HepG2 (cell line): ENCODE measurements around the gene ACTR1B. TPM values are rescaled to one million over a fixed set of nuclear protein-coding genes. Genes with fewer than 3 reads are reported as not detected.

Source experiments
- ATF7 ChIP-seq, 2 experiments: fragments of 450-650 bp in 1 of 2; sonication (generic) in 1 of 2; formaldehyde crosslinking in 1 of 2; IDR thresholded peaks; 2 replicates each; pipeline versions ENCODE4 v1.4.0 to v1.6.1; 2016 to 2020; ENCODE audit warnings: antibody characterized with exemption in 1 of 2, mild to moderate bottlenecking in 1 of 2, missing genetic modification reagents in 1 of 2
- ETS1 ChIP-seq: sonication (generic); formaldehyde crosslinking; IDR thresholded peaks from 2 replicates; pipeline ENCODE4 v1.4.0; 2020; ENCODE audit warnings: missing genetic modification reagents
- KDM6A ChIP-seq: IDR thresholded peaks from 2 replicates; pipeline ENCODE4 v1.6.1; 2016; ENCODE audit warnings: low read depth
- KIAA2018 ChIP-seq: sonication (generic); formaldehyde crosslinking; IDR thresholded peaks from 2 replicates; pipeline ENCODE4 v1.5.0; 2020; ENCODE audit warnings: mild to moderate bottlenecking, missing genetic modification reagents, borderline replicate concordance
- MIER2 ChIP-seq: IDR thresholded peaks from 2 replicates; pipeline ENCODE4 v1.6.1; 2016; ENCODE audit warnings: missing biosample characterization, missing genetic modification reagents
- SALL1 ChIP-seq: sonication (generic); formaldehyde crosslinking; IDR thresholded peaks from 2 replicates; pipeline ENCODE4 v1.8.0; 2022; ENCODE audit warnings: mild to moderate bottlenecking, missing genetic modification reagents
- ZNF547 ChIP-seq: sonication (generic); formaldehyde crosslinking; IDR thresholded peaks from 2 replicates; pipeline ENCODE4 v1.5.1; 2020; ENCODE audit warnings: mild to moderate bottlenecking, missing genetic modification reagents
- polyA plus RNA-seq, 8 experiments: library from polyadenylated mRNA; depleted of rRNA in 3 of 8; stranded (reverse) in 7 of 8; unstranded in 1 of 8; fragments of >200 nt; fragmentation: Illumina TruSeq in 4 of 8; extraction: Trizol in 4 of 8; gene quantifications; 2 replicates each; pipeline versions ENCODE4 v1.2.1 to v1.2.3, GENCODE V29; 2011 to 2016; ENCODE audit warnings: low read depth in 4 of 8, missing spikeins in 1 of 8, mixed read lengths in 1 of 8; ENCODE audit not compliant: insufficient read depth in 1 of 8
- total RNA-seq, 5 experiments: library from RNA; depleted of rRNA; stranded (reverse); fragments of >200 nt; fragmentation: Illumina TruSeq; extraction: Trizol; gene quantifications; 2 replicates each; pipeline ENCODE4 v1.2.3, GENCODE V29; 2016; ENCODE audit warnings: low read depth in 1 of 5

ACTR1B gene
- total and polyA plus RNA-seq, 2 of the 13 experiments (the other 11 are each of a cell fraction or from before 2014, with no cell fraction given) = 61.7 to 76.7 TPM

- no peak for TF ChIP-seq KIAA2018
- TF ChIP-seq ATF7 (IDR thresholded peaks at IDR 0.05) = no peak
- TF ChIP-seq ATF7 (CRISPR knock-in tag; IDR thresholded peaks at IDR 0.05) = no peak
- TF ChIP-seq KDM6A (CRISPR knock-in tag) = no peak
- 0 out of 2 replicates have a peak, but pooled peaks have one; percentile 12 for TF ChIP-seq SALL1 (CRISPR knock-in tag)
- no peak for TF ChIP-seq ETS1 (CRISPR knock-in tag)
- no peak for TF ChIP-seq MIER2 (CRISPR knock-in tag)
- no peak for TF ChIP-seq ZNF547
Observed at GRCh38 chr2:97654791-97655190, 9.1 kb downstream of the ACTR1B start (continued).
